Erythroblast (primary cell): ENCODE measurements around the gene C10orf143.

Experiments used
- GATA1 ChIP-seq: IDR thresholded peaks from 2 replicates; pipeline ENCODE4 v1.6.1; 2011; ENCODE audit warnings: low read depth, mild to moderate bottlenecking, control low read depth, low read length, moderate library complexity
- POLR2A ChIP-seq: IDR thresholded peaks from 2 replicates; pipeline ENCODE4 v1.6.1; 2011; ENCODE audit warnings: mild to moderate bottlenecking, low read length

DNA sequence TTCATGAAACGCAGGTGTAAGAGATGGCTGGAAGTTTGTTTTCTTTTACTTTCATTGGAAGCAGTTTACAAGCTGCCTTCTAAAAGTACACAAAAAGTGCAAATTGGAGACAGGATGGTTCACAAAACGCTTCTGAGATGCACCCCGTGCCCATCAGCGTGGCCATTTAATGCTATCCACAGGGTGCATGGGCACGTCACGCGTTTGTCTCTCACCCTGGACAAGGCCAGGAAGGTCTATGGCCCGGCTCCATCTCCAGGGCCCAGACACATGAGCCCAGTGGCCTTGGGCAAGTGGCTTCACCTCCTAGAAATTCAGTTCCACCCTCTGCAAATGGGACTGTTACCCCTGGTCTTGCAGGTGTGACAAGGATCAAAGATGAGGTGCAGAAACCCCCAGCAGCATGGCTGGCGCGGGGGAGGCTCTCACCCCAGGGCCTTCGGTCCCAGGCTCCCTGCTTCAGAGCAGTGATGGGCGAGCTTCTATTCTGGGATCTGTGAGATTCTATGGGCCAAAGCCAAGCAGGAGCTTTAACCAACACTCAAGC, 85.8 kb downstream of the C10orf143 start:
- TF ChIP-seq POLR2A, result no peak
- no peak for TF ChIP-seq GATA1
